H1 (cell line): ENCODE data around the gene FAM193B. TPM values are rescaled to one million over a fixed set of nuclear protein-coding genes. Genes with fewer than 3 reads are reported as not detected.

ENCODE experiments used
- CHD7 ChIP-seq: fragments of 300-600 bp; sonication (generic); IDR thresholded peaks from 2 replicates; pipeline ENCODE4 v1.7.1; 2012; ENCODE audit warnings: low read length, moderate library complexity, mild to moderate bottlenecking, inconsistent platforms; ENCODE audit not compliant: insufficient replicate concordance
- EP300 ChIP-seq, 2 experiments: IDR thresholded peaks; 1 replicate in 1 of 2; 2 replicates in 1 of 2; pipeline ENCODE4 v1.6.1; 2011 to 2012; ENCODE audit warnings: low read depth in 2 of 2, low read length in 2 of 2, mild to moderate bottlenecking in 2 of 2, borderline replicate concordance in 1 of 2, inconsistent platforms in 1 of 2, moderate library complexity in 1 of 2
- KDM4A ChIP-seq: IDR thresholded peaks from one replicate; pipeline ENCODE4 v1.7.1; 2012; ENCODE audit warnings: low read depth, mild to moderate bottlenecking, moderate library complexity, low read length, inconsistent platforms; ENCODE audit not compliant: severe bottlenecking
- NANOG ChIP-seq: IDR thresholded peaks from 2 replicates; pipeline ENCODE4 v1.6.1; 2011; ENCODE audit warnings: low read length, low read depth, mild to moderate bottlenecking, inconsistent platforms; ENCODE audit not compliant: insufficient read depth, poor library complexity, severe bottlenecking
- NRF1 ChIP-seq: IDR thresholded peaks from 2 replicates; pipeline ENCODE4 v1.6.1; 2011; ENCODE audit warnings: mild to moderate bottlenecking, low read depth, low read length, improper control_type of control experiment
- SP2 ChIP-seq: IDR thresholded peaks from 2 replicates; pipeline ENCODE4 v1.6.1; 2012; ENCODE audit warnings: mild to moderate bottlenecking, low read length, inconsistent platforms
- TAF7 ChIP-seq: optimal IDR thresholded peaks from 2 replicates; pipeline ENCODE3; 2011; ENCODE audit warnings: low read depth, mild to moderate bottlenecking, inconsistent platforms, low read length, moderate library complexity, borderline replicate concordance
- TEAD4 ChIP-seq: IDR thresholded peaks from 2 replicates; pipeline ENCODE4 v1.6.1; 2012; ENCODE audit warnings: low read depth, low read length, inconsistent platforms, mixed read lengths
- polyA plus RNA-seq, 7 experiments: library from polyadenylated mRNA; depleted of rRNA in 3 of 7; stranded (reverse) in 5 of 7; unstranded in 2 of 7; fragments of >200 nt in 5 of 7; fragments of 200-250 nt in 2 of 7; gene quantifications; 1 replicate in 5 of 7; 2 replicates in 1 of 7; 4 replicates in 1 of 7; pipeline versions ENCODE4 v1.2.1 to v1.2.3, GENCODE V29; 2011 to 2013; ENCODE audit warnings: missing spikeins in 2 of 7, mixed read lengths in 2 of 7
- total RNA-seq: library from RNA; stranded (reverse); fragmentation: NEBNext Ultra II Directional; extraction: Animal tissue kit (Norgen Biotek cat#: 25700); gene quantifications from 2 replicates; pipeline ENCODE4 v1.2.1, GENCODE V29; 2021

Gene FAM193B
- total and polyA plus RNA-seq, 2 of the 8 experiments (the other 6 are each of a cell fraction or from before 2014, with no cell fraction given) = 49.9 to 69.8 TPM

DNA sequence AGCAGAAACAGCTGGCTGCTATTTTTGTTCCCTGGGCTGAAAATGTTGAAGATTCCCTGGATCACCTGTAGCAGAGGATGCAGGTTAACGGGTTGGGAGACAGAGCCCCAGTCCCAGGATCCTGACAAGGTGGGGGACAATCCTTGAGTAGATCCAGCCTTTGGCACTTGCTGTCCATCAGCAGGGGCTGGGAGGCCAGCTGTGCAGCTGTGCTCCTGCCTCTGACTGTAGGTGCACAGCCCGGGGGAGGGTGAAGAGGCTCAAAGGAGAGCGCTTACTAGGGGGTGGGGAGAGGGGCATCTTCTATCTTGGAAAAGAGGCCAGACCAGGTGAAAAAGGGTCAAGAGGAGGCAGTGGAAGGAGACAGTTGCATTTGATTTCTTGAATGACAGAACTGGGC, 34.1 kb downstream of the FAM193B start (continued):
- TF ChIP-seq CHD7 (no peak), NRF1 (no peak), NANOG (no peak), KDM4A (no peak), TAF7 (no peak), SP2 (no peak), EP300 (IDR thresholded peaks at IDR 0.05; ENCODE audit: borderline replicate concordance in 1 of 2, low read depth in 2 of 2, low read length in 2 of 2) (no peak), TEAD4 (no peak)
- TF ChIP-seq, all 59 proteins: peak for 0
